Tibial nerve (tissue), 4 donors: ENCODE data around the gene GLIS2. TPM values are rescaled to one million over a fixed set of nuclear protein-coding genes. Genes with fewer than 3 reads are reported as not detected.
"Not testable (repeated sequence)": the region's sequence is repeated elsewhere in the genome, so short reads cannot be mapped to it uniquely, and the experiment has no call there.

Source experiments
- DNase-seq, 2 donors: peaks; one replicate each; pipeline ENCODE4 v3.0.0-alpha.2; 2019; ENCODE audit warnings: low spot score in 2 of 2
- H3K27ac ChIP-seq, 4 donors: fragments of 200-600 bp; sonication (generic) in 3 of 4; one replicate each; pipeline ENCODE4 v1.5.1; 2017 to 2019; ENCODE audit warnings: mild to moderate bottlenecking in 1 of 4
- H3K27me3 ChIP-seq, 2 donors: fragments of 200-600 bp; sonication (generic) in 1 of 2; one replicate each; pipeline versions ENCODE4 v1.5.1 to v1.6.0; 2017 to 2019
- H3K36me3 ChIP-seq, 3 donors: fragments of 200-600 bp; sonication (generic); one replicate each; pipeline ENCODE4 v1.5.1; 2018 to 2019
- H3K4me1 ChIP-seq, 4 donors: fragments of 200-600 bp; sonication (generic) in 3 of 4; one replicate each; pipeline ENCODE4 v1.5.1; 2017 to 2019
- H3K4me3 ChIP-seq, 4 donors: fragments of 200-600 bp; sonication (generic) in 3 of 4; one replicate each; pipeline ENCODE4 v1.5.1; 2017 to 2019; ENCODE audit warnings: mild to moderate bottlenecking in 1 of 4, moderate library complexity in 1 of 4
- H3K9me3 ChIP-seq, 4 donors: fragments of 200-600 bp; sonication (generic) in 3 of 4; one replicate each; pipeline ENCODE4 v1.5.1; 2017 to 2019
- CTCF ChIP-seq, 5 experiments: fragments of 200-600 bp in 3 of 5; fragments of 450-650 bp in 2 of 5; sonication (generic) in 3 of 5; IDR thresholded peaks; one replicate each; pipeline ENCODE4 v1.5.1; 2016 to 2019; ENCODE audit warnings: antibody characterized with exemption in 5 of 5, mild to moderate bottlenecking in 3 of 5, moderate library complexity in 2 of 5
- EP300 ChIP-seq, 2 donors: sonication (generic); formaldehyde crosslinking; IDR thresholded peaks; one replicate each; pipeline ENCODE4 v1.6.1; 2017; ENCODE audit warnings: antibody characterized with exemption in 2 of 2, mild to moderate bottlenecking in 1 of 2
- POLR2A ChIP-seq, 2 donors: fragments of 450-650 bp; IDR thresholded peaks; one replicate each; pipeline ENCODE4 v1.6.1; 2017; ENCODE audit warnings: antibody characterized with exemption in 2 of 2, mild to moderate bottlenecking in 2 of 2, moderate library complexity in 2 of 2
- WGBS, 2 donors: methylation state at CpG; one replicate each; pipeline ENCODE4 v1.1.5; 2018; 5-methylcytosine and 5-hydroxymethylcytosine counted together
- total RNA-seq, 4 donors: library from RNA; depleted of rRNA; stranded (reverse); fragments of >200 nt; gene quantifications; one replicate each; pipeline ENCODE4 v1.1.0, GENCODE V29; 2016

The GLIS2 gene
- total RNA-seq, 4 donors from 2014 or later: 9.0 to 11.1 (median 10.8) TPM

- TF ChIP-seq CTCF (IDR thresholded peaks at IDR 0.05) (no peak), EP300 (IDR thresholded peaks at IDR 0.05) (no peak), POLR2A (IDR thresholded peaks at IDR 0.05) (no peak)
- Histone ChIP-seq H3K9me3 (no peaks in the 10 kb centered on the region), H3K4me3 (no peak overlapping the region), H3K27me3 (no peaks in the 10 kb centered on the region), H3K36me3 (peaks cover 0 to 56% (median 8%) of the 10 kb centered on the region in 3 donors), H3K27ac (no peak overlapping the region), H3K4me1 (peaks cover 0 to 58% (median 4%) of the 10 kb centered on the region in 4 donors)
- no peak for DNase-seq
- WGBS, 2 donors: 88% methylated on average over 2 to 6 of the region's 6 CpGs
Measured at GRCh38 chr16:4340443-4340842, 24.6 kb downstream of the GLIS2 start.

- Histone ChIP-seq H3K27ac (no peak overlapping the region), H3K27me3 (no peaks in the 10 kb centered on the region), H3K4me1 (peaks cover 0 to 66% (median 5%) of the 10 kb centered on the region in 4 donors), H3K36me3 (peaks cover 0 to 48% (median 8%) of the 10 kb centered on the region in 3 donors), H3K4me3 (no peak overlapping the region), H3K9me3 (no peaks in the 10 kb centered on the region)
- TF ChIP-seq EP300 (IDR thresholded peaks at IDR 0.05): no peak
- DNase-seq: no peak
- WGBS, 2 donors: 89 to 99% methylated on average over 12 to 13 of the region's 13 CpGs
Measured at GRCh38 chr16:4341250-4341649, 25.4 kb downstream of the GLIS2 start.

- DNase-seq: no peak
- no peak overlapping the region for H3K4me3 ChIP-seq
- 83 to 85% methylated on average over 16 of the region's 21 CpGs for WGBS, 2 donors
- TF ChIP-seq POLR2A (IDR thresholded peaks at IDR 0.05) (no peak), EP300 (IDR thresholded peaks at IDR 0.05) (no peak), CTCF (IDR thresholded peaks at IDR 0.05) (no peak)
- no peak overlapping the region for H3K27ac ChIP-seq
- H3K27me3 ChIP-seq: no peaks in the 10 kb centered on the region
- no peaks in the 10 kb centered on the region for H3K9me3 ChIP-seq
- H3K4me1 ChIP-seq: peaks cover 0 to 83% (median 16%) of the 10 kb centered on the region in 4 donors
- peaks cover 0 to 31% (median 8%) of the 10 kb centered on the region in 3 donors for H3K36me3 ChIP-seq
Measured at GRCh38 chr16:4342866-4343744, 27.2 kb downstream of the GLIS2 start.

GRCh38 chr16:4344300-4344982, 28.6 kb downstream of the GLIS2 start:
- not testable (repeated sequence) for H3K9me3 ChIP-seq, DNase-seq, H3K27me3 ChIP-seq
- 51 to 66% methylated on average over 5 to 6 of the region's 10 CpGs for WGBS, 2 donors
- H3K27ac ChIP-seq: peak overlapping the region in 3 of 4 donors; percentile 55 to 85 (median 76)
- H3K4me1 ChIP-seq: peaks cover 0 to 81% (median 20%) of the 10 kb centered on the region in 4 donors
- H3K4me3 ChIP-seq: peak overlapping the region in 1 of 4 donors; percentile 19
- H3K36me3 ChIP-seq: peaks cover 0 to 19% (median 8%) of the 10 kb centered on the region in 3 donors

GRCh38 chr16:4344983-4345835, 29.3 kb downstream of the GLIS2 start:
- no peak for TF ChIP-seq POLR2A (IDR thresholded peaks at IDR 0.05)
- TF ChIP-seq EP300 (IDR thresholded peaks at IDR 0.05): peak in 1 of 2 donors; percentile 46
- Histone ChIP-seq H3K4me3 (peak overlapping the region in 1 of 4 donors; percentile 19), H3K36me3 (peaks cover 0 to 12% (median 8%) of the 10 kb centered on the region in 3 donors), H3K4me1 (peaks cover 0 to 81% (median 24%) of the 10 kb centered on the region in 4 donors), H3K27ac (peak overlapping the region in 3 of 4 donors; percentile 55 to 85 (median 76)), H3K27me3 (no peaks in the 10 kb centered on the region), H3K9me3 (no peaks in the 10 kb centered on the region)
- no peak for DNase-seq
- WGBS, 2 donors: 45 to 59% methylated on average over 25 to 26 of the region's 26 CpGs
